GM13977 (cell line): ENCODE data around the gene FAXDC2.

ENCODE experiments used
- DNase-seq: peaks from one replicate; pipeline ENCODE4 v3.0.0; 2012; ENCODE audit warnings: low spot score
- CTCF ChIP-seq: IDR thresholded peaks from 2 replicates; pipeline ENCODE4 v1.5.1; 2012; ENCODE audit warnings: mild to moderate bottlenecking, control low read depth; ENCODE audit not compliant: insufficient read depth; ENCODE audit errors: extremely low read depth, missing control alignments
- in situ Hi-C: fragments of 300-500 bp; cut with MboI; formaldehyde crosslinking; loops from one replicate; pipeline ENCODE4 v1.12.0; 2022; ENCODE audit warnings: low sequenced_read_pairs, low pct_unique_long_range_greater_than_20kb, mixed read lengths, inconsistent platforms; ENCODE audit not compliant: unreplicated experiment

Gene FAXDC2

GRCh38 chr5:154776167-154776566 lies 74.2 kb downstream of the FAXDC2 start:
- TF ChIP-seq CTCF, result no peak
- no peak for DNase-seq
- in situ Hi-C loops, result no loop called here

DNA sequence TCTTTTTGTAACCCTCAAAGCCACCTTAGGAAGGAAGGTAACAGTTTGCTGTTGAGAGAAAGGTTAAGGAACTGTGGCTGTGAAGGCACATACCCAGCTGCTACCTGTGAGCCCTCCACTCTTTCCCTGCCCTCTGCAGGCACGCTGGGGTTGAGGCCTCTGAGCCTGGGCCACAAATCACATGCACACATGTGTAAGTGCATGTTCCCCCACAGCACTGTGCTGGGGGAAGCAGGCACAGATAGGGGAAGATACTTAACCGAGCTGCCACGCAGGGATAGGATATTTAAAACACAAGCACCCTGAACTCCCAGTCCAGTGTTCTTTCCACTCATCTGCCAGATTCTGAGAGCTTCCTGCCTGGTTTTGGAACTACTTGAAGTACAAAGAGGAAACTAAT lies 77.1 kb downstream of the FAXDC2 start:
- in situ Hi-C loops, result no loop called here
- no peak for DNase-seq
- TF ChIP-seq CTCF, result no peak

DNA sequence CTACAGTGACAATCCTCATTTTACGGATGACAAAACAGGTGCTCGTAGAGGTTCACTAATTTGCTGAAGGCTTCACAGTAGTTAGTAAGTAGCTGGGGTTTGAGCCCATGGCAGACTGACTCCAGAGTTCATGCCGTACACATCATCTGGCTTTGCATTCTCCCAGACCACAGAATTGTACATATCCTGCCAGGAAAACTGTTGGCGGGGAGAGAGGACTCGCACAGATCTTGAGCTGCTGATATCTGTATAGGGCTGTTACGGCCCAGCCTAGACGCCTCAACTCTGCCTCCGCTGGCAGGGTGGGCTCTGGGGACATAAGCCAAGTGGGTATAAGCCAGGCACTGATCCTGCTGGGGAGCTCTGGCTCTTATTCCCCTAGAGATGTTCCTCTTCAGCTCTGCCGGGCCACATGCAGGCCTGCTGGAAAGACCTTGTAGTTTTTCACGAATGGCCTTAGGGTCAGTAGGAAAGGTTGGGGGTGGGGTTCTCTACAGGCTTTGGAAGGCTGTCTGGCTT lies 79.0 kb downstream of the FAXDC2 start:
- DNase-seq, result no peak

GRCh38 chr5:154770111-154770510 lies 80.3 kb downstream of the FAXDC2 start:
- no peak for TF ChIP-seq CTCF
- in situ Hi-C loops, result no loop called here
- no peak for DNase-seq

More for the DNA sequence above, 79.0 kb downstream of the FAXDC2 start:
- TF ChIP-seq CTCF, result no peak
- in situ Hi-C loops, result no loop called here
